Diencephalon (tissue), 1 donor: ENCODE results near the gene ALKBH1. TPM values are rescaled to one million over a fixed set of nuclear protein-coding genes. Genes with fewer than 3 reads are reported as not detected.

Experiments used
- small RNA-seq: library from RNA; depleted of rRNA; stranded (forward); fragments of <200 nt; gene quantifications from one replicate; pipeline ENCODE3, GENCODE V24; 2014
- total RNA-seq: library from RNA; depleted of rRNA; stranded (reverse); fragments of >200 nt; gene quantifications from one replicate; pipeline ENCODE4 v1.2.3, GENCODE V29; 2014

ALKBH1 gene, protein sequence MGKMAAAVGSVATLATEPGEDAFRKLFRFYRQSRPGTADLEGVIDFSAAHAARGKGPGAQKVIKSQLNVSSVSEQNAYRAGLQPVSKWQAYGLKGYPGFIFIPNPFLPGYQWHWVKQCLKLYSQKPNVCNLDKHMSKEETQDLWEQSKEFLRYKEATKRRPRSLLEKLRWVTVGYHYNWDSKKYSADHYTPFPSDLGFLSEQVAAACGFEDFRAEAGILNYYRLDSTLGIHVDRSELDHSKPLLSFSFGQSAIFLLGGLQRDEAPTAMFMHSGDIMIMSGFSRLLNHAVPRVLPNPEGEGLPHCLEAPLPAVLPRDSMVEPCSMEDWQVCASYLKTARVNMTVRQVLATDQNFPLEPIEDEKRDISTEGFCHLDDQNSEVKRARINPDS
- total RNA-seq = 10.6 TPM

DNA sequence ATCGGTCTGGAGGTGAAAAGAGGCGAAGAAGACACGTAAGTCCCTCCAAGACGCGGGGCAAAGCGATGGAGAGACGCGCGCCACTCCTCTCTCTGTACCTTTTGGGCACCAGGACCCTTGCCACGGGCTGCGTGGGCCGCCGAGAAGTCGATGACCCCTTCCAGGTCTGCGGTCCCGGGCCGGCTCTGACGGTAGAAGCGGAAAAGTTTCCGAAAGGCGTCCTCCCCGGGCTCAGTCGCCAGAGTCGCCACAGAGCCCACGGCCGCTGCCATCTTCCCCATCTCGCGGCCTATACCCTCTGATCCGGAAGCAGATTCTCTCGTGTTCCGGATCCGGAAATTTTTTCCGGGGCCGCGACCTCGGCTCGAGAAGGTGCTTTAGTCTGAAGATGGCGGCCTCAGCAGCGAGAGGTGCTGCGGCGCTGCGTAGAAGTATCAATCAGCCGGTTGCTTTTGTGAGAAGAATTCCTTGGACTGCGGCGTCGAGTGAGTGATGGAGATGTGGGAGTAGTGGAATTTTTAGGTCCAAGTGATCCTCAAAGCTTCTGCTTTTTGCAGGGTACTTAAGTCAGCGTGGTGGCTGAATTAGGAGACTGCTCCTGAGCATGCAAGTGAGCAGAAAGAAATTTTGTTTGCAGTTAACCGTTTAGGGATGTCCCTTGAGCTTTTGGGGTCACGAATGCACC, at the start of gene ALKBH1, which contains the start of gene SLIRP:
Gene ALKBH1, minus strand, starts transcription at position 300 of the 685 bp plus-strand sequence. Its CDS starts 19 bp downstream, at position 281.
Gene SLIRP, plus strand, starts transcription at position 380 of the 685 bp plus-strand sequence. Its CDS starts 9 bp downstream, at position 389.

Small RNA genes lying within 50 kb of the gene (small RNA-seq; reads per million reads assigned to genes)
- not detected for gene COX6CP11

Other genes with a start within 250 kb of the ALKBH1 start
- gene AHSA1, start 249.9 kb downstream of the ALKBH1 start, total RNA-seq = 111 TPM
- 1.8 TPM for gene ISM2, start 209.2 kb downstream of the ALKBH1 start, total RNA-seq
- gene SPTLC2, start 91.4 kb downstream of the ALKBH1 start, total RNA-seq = 49.1 TPM
- 96.7 TPM for gene SLIRP, start 80 bp upstream of the ALKBH1 start, total RNA-seq
- gene SNW1, start 53.1 kb upstream of the ALKBH1 start, total RNA-seq = 47.1 TPM
- 8.5 TPM for gene ADCK1, start 92.1 kb upstream of the ALKBH1 start, total RNA-seq